Mammary epithelial cell (primary cell): ENCODE measurements around the gene USF1.

ENCODE experiments used
- CTCF ChIP-seq, 2 donors: IDR thresholded peaks in 1 of 2; conservative IDR thresholded peaks in 1 of 2; 2 replicates each; pipeline ENCODE4 v1.5.1; 2011 to 2012; ENCODE audit warnings: inconsistent platforms in 2 of 2, low read length in 2 of 2, mild to moderate bottlenecking in 2 of 2, control low read depth in 1 of 2, low read depth in 1 of 2; ENCODE audit not compliant: insufficient read depth in 1 of 2; ENCODE audit errors: extremely low read depth in 1 of 2
- EZH2 ChIP-seq: IDR thresholded peaks from 2 replicates; pipeline ENCODE4 v1.6.1; 2012; ENCODE audit warnings: low read length, inconsistent platforms, borderline replicate concordance

DNA sequence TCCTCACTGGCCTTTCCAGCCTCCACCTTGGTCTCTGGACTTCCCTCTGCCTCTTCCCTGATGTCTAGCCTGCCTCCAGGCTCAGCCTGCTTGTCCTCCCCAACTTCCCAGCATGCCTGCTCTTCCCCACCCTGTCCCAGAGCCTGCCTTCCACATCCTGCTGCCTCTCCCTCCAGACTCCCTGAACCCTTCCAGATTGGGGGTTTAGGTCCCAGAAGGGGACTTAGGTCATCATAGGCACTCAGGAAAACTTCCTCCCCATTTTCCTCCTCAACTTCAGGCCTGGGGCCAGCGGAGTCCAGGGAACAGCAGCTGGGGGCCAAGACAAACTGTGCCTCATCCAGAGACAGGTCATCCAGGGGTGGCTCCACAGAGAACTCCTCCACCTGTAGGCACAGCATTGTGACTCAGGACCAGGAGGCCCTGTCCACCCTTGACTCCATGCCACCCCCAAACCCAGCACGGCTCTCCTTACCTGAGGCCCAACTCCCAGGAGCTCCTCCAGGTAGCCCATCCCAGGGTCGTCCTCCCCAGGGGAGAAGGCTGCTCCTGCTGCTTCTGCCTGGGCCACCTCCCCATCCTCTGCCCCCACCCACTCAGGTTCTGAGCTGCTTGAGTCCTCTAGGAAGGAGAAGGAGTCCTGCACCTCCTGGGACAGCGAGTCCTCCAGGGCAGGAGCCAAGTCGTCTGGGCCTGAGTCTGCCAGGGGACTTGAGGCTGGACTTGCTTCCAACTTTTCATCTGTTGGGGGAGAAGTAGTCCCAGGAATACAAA, 3.4 kb upstream of the USF1 start:
- TF ChIP-seq CTCF (conservative IDR thresholded peaks at IDR 0.05 in 1 of 2, IDR thresholded peaks at IDR 0.05 in 1 of 2; ENCODE audit: extremely low read depth in 1 of 2, insufficient read depth in 1 of 2, low read depth in 1 of 2, low read length in 2 of 2) (no peak), EZH2 (no peak)
